ENCODE measurements around the gene FN3KRP.
"Not testable (repeated sequence)": the region's sequence is repeated elsewhere in the genome, so short reads cannot be mapped to it uniquely, and the experiment has no call there.

FN3KRP gene

GRCh38 chr17:82744736-82745135 is 28.2 kb downstream of the FN3KRP start:
- not testable (repeated sequence) for DNase-seq (ENCODE audit: low spot score)

GRCh38 chr17:82745524-82745923 is 29.0 kb downstream of the FN3KRP start:
- DNase-seq (ENCODE audit: low spot score), result no peak

GRCh38 chr17:82748756-82749155 is 32.2 kb downstream of the FN3KRP start:
- no peak for DNase-seq (ENCODE audit: low spot score)

- DNase-seq (ENCODE audit: low spot score), result no peak
Measured at GRCh38 chr17:82750241-82750908, 33.9 kb downstream of the FN3KRP start.

GRCh38 chr17:82751171-82751570 is 34.7 kb downstream of the FN3KRP start:
- DNase-seq (ENCODE audit: low spot score), result no peak

- peak; percentile 91 for DNase-seq (ENCODE audit: low spot score)
Measured at GRCh38 chr17:82751571-82752370, 35.3 kb downstream of the FN3KRP start, which contains the start of gene TBCD. TBCD (plus strand) TSS chr17:82752065; CDS start chr17:82752194, 129 bp downstream.

- DNase-seq (ENCODE audit: low spot score), result no peak
Measured at GRCh38 chr17:82752371-82753200, 36.1 kb downstream of the FN3KRP start.

- no peak for DNase-seq (ENCODE audit: low spot score)
Measured at GRCh38 chr17:82753201-82753464, 36.6 kb downstream of the FN3KRP start.

- DNase-seq (ENCODE audit: low spot score), result no peak
Measured at GRCh38 chr17:82754297-82755208, 38.0 kb downstream of the FN3KRP start.

GRCh38 chr17:82756166-82756565 is 39.7 kb downstream of the FN3KRP start:
- no peak for DNase-seq (ENCODE audit: low spot score)

- no peak for DNase-seq (ENCODE audit: low spot score)
Measured at GRCh38 chr17:82765371-82765770, 48.9 kb downstream of the FN3KRP start.

GRCh38 chr17:82767041-82767754 is 50.7 kb downstream of the FN3KRP start:
- no peak for DNase-seq (ENCODE audit: low spot score)

- no peak for DNase-seq (ENCODE audit: low spot score)
Measured at GRCh38 chr17:82769041-82769440, 52.5 kb downstream of the FN3KRP start.

- no peak for DNase-seq (ENCODE audit: low spot score)
Measured at GRCh38 chr17:82772026-82772425, 55.5 kb downstream of the FN3KRP start.

GRCh38 chr17:82774456-82774855 is 58.0 kb downstream of the FN3KRP start:
- DNase-seq (ENCODE audit: low spot score), result not testable (repeated sequence)

GRCh38 chr17:82775001-82775823 is 58.7 kb downstream of the FN3KRP start:
- peak; percentile 24 for DNase-seq (ENCODE audit: low spot score)

GRCh38 chr17:82776454-82776853 is 59.9 kb downstream of the FN3KRP start:
- no peak for DNase-seq (ENCODE audit: low spot score)

Data from CD4-positive, alpha-beta T cell treated with Interleukin-6 at 100 ng/mL for 8 hours (primary cell).